CD4-positive, alpha-beta T cell treated with Interleukin-4 for 4 hours (primary cell): Measurements from ENCODE around the gene SH3GL3.

ENCODE experiments used
- DNase-seq: peaks from one replicate; pipeline ENCODE4 v3.0.0-alpha.2; 2020

The SH3GL3 gene

DNA sequence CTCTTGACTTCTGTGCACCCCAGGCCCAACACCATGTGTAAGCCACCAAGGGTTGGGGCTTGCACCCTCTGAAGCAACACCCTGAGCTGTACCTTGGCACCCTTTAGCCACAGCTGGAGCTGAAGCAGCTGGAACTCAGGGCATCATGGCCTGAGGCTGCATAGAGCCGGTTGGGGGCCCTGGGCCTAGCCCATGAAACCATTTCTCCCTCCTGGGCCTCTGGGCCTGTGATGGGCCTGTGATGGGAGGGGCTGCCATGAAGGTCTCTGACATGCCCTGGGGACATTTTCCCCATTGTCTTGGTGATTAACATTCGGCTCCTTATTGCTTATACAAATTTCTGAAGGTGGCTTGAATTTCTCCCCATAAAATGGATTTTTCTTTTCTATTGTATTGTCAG, 184.4 kb downstream of the SH3GL3 start:
- DNase-seq: no peak

DNA sequence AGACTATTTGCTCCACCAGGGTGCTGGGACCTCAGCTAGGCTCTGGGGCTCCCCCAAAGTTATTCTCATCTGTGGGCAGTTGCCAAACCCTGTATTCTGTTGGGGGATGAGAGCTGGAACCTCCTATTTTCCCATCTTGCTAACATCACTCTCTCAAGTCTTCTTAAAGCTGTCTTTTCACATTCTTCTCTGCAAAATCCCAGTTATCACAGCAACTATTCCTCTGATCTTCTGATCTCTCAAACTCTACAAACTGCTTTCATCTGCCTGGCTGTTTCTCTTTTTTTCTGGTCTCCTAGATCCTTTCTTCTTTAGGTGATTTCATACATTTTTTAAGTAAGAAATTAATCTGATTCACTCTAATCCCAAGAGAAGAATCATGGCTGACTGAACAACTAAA, 196.1 kb downstream of the SH3GL3 start:
- DNase-seq: no peak

DNA sequence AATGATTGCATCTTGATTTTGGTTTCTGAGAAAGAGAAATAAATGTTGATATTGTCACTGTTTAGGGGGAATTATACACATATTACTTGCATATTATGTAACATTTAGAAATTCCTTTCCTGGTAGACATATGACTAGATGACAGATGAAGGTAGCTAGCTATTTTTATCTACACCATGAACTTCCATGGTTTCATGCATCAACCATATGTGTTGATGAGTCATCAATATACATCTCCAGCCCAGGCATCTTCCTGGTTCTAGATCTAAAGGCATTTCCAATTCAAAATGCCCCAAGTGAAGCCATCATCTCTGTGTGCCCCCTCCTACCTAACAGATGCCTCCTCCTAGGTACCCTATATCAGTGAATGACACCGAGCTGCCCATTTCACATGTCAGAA, 197.3 kb downstream of the SH3GL3 start:
- no peak for DNase-seq

DNA sequence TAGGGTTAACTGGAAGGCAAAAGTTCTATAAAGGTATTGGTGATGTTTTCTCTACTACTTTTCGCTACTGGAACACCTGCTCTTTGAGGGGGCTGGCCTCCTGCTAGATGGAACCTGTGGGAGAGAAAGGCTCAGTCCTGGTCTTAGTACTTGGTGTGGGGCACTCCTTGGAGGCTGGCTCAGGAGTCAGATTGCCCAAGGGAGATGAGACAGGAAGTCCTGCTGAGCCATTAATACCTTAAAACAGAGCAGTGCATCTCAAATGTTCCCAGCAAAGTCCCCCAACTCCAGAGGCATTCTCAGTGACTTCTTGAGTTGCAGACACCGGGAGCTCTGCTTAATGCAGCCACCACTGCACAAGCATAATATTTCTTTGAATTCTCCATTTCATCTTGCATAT, 203.7 kb downstream of the SH3GL3 start:
- DNase-seq: no peak

DNA sequence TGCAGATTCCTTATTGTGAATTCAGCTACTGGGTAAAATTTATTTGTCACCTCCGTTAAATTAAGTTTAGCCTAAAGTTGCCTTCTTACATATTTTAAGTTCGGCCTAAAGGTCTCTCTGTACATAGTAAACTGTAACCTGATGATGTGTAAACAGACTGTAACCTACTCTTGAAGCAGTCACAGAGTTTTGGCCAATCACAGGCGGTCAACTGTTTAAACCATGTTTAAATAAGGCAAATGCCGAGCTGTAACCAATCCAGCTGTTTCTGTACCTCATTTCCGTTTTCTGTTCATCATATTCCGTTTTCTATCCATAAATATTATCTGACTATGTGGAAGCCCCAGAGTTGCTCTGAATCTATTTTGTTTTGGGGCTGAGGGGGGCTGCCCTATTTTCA, 204.4 kb downstream of the SH3GL3 start:
- no peak for DNase-seq

DNA sequence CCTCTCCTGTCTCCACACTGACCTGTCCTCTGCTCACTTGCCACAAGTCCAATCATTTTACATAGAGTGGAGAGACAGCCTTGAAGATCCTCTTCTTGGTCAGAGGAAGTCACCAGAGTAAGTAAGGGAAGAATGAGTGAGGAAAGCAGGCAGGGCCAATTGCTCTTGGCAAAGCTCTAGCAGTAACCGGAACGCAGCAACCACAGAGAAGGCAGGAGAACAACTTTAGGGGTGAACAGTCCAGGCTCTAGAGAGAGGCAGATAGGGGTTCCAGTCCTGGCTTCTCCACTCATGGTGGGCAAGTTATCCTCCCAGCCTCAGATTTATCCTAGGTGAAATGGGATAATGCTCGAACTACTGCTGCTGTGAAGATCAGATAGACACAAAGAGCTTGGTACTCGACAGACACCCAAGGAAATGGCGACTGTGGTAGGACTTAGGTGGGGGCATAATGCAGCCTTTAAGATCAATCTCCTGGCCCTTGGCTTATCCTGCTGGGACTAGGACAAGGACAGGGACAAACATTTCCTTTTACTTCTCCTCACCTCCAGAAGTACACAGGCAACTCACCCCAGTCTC, 205.6 kb downstream of the SH3GL3 start:
- no peak for DNase-seq

DNA sequence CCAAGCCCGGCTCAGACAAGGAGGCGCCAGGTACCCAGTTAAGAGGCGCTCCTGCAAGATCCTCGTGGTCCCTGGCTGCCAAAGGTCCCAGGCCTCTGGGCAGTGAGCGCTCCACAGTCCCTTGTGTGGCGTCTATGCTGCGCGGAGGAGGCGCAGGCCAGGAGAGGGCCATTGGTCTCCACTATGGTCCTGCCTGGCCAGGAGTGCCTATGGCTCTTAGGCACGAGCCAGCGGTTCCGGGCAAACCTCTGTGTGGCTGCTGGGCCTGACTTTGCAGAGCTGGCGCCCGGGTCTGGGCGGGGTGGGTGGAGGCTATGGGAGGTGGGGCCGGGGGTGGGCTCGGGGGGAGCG, 206.1 kb downstream of the SH3GL3 start:
- DNase-seq: no peak

DNA sequence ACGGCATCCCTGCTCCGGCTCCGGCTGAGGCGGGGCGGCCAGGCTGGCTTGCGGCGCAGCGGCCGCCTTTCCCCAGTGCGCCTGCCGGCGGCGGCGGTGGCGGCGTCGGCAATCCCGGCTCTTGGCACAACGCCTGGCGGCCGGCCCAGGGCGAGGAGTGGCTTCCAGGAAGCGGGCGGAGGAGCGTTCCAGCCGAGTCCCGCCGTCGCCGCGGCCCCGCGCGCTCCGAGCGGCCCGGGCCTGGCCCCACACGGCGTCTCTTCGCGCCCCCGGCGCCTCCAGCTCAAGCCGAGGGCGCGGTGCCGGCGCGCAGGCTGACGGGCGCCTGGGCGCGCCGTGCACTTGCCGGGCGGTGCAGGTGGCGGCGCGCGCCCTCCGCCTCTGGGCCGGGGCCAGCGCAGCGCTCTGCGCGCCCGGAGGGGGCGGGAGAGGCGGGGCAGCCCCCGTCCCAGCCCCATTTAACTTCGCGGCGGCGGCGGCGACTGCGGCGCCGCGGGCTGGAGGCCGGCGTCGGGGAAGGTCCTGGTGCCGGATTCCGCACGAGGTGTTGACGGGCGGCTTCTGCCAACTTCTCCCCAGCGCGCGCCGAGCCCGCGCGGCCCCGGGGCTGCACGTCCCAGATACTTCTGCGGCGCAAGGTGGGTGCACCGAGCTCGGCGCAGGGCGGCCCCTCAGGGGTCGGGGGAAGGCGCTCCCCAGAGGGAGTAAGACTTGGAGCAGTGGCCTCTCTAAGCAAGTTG, 206.7 kb downstream of the SH3GL3 start, which contains the start of gene ADAMTSL3:
ADAMTSL3 (plus strand) TSS at position 485 of the 740 bp plus-strand sequence. CDS start 1,639 bp downstream, outside the sequence.
- no peak for DNase-seq

DNA sequence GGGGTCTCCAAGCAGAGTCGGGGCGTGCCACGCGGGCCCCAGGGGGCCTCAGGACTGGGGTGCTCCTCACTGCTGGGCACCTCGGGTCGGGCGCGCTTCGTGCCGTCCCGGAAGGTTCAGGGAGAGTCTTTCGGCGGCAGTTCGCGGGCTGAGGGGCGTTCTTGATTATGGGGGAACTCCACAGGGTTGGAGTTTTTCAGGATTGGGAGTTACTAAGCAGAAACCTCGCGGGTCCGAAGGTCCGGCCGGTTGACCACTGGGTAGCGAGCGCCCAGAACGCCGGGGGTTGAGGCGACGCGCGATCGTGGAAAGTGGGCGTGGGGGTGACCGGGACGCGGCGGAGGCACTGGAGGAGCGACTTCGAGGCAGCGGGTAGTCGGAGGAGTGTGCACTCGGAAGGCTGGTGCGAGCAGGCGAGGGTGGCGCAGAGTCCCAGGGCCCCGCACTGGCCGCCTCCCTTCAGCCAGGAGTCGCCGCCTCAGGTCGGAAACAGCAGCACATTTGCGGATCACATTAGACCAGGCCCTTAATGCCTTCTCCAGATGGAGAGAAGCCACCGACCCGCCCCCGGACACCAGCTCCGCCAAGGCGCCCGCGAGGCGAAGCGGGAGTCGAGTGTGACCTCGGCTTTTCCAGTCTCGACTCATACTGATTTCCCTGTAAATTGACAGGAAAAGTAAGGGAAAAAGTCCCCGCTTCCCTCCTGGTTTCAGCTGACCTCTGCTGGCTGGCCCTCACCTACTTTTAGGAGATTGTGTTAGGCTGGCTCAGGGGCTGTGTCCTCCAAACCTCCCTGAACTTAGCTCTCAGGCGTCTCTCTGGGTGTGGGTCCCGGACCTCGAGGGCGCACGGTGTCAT, 207.5 kb downstream of the SH3GL3 start:
- DNase-seq: no peak

DNA sequence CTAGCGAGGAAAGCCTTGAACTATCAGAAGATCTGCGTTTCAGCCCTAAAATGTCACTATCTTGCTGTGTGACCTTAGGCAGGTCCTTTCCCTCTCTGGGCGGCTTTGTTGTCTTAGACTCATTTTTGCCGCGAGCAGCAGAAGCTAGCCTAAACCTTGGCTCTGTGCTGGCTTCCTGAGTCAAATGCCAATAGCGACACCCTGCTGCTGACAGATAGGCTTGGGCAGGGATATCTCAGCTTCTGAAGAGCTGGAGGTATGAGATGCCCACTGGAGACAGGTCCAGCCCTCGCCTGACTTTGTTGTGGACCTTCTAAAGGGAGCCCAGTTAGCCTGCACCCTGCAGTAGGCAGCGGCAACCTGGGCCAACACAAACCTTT, 208.1 kb downstream of the SH3GL3 start:
- DNase-seq: no peak

DNA sequence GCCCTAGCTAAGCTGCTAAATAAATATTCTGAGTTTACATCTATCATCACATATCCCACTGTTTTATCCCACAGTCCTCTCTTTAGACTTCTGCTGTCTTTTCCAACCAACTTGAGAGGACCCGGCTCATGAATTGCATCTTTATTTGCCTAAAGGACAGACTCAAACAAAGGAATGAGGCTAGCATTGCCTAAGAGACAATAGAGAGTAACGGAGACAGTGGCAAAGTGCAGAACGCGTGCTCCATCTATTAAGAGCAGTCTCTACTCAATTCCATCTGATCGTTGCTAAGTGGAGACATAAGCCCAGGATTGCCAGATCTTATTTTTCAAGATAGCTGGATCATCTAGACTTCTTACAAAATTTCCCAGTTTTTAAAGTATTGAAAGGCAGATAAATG, 209.1 kb downstream of the SH3GL3 start:
- DNase-seq: no peak

DNA sequence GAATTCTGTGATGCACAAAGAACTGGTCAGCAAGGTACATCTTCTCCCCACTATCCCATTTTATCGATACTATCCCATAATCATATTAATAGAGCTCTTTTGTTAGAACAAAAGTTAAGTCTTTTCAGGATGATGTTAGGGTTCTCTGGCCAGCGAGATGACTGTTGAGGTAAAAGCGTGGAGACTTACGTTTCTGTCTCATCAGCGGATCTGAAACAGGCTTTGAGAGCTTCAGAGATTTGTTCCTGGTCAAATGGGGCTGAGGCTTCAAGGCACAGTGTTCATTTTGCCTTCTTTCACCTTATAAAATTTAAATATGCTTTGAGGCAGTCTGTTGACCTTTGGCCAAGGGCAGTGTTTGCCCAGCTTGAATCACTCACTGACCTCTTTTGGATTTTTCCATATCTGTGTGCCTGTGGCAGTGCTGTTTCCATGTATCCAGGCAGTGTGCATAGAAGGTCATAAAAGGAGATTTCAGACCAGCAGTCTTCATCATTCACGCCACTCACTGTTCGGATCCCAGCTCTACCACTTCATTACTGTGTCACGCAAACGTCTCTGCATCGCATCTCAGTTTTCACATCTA, 209.9 kb downstream of the SH3GL3 start:
- DNase-seq: no peak

DNA sequence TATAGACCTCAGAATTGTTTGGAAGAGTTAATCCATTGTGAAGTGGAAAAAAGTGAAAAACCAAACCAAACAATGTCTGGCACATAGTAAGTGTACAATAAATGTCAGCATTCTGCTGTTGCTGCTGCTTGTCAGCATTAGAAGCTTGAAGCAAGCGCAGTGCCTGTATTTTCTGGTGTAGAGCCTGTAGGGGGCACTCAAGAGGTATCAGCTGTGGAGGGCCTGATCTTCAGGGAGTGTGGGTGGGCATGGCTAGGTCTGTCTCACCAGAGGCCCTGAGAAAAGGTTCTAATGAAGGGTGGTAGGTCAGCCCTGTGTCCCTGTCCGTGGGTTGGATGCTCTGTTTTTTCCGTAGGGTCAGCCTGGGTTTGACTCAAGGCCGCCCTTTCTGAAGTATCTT, 210.4 kb downstream of the SH3GL3 start:
- no peak for DNase-seq

DNA sequence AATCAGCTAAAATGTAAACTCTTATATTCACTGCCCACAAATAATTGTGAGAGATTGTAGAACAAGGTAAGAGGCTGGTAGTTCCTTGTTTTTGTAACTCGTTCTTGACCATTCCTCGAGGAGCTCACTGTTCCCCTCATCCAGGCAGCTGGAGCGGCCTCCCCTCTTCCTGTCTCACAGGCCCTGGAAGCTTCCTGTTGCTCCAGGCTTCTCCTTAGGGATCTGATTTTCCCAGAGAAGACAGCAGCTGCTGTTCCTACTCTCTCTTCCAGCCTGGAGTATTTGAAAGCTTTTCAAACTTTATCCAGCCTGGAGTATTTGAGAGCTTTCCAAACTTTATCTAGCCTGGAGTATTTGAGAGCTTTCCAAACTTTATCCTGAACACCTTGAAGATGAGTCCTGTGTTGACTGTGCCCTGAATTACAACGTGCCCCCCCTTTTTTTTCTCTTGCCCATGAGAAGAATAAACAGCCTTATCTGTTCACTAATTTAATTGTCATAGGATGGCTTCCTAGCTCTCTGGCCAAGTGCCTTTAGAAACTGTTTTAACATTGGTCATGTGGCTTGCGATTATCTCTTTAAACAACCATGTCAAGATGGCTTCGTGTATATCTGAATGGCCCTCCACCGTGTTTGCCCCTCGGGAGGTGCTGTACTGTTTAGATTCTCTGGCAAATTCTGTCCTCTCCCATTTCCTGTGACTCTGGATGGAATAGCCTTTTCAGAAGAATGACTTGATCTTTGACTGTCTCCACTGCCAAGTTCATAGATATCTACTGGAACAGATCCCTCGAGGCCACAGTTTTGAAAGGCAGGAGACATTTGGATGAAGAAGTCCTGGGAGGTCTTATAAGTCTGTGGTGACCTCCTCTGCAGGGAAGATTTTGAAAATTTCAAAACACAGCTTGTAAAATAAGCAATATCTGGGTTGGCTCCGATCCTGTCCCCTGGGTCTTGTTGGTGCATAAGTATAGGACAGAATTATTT, 211.6 kb downstream of the SH3GL3 start:
- no peak for DNase-seq

DNA sequence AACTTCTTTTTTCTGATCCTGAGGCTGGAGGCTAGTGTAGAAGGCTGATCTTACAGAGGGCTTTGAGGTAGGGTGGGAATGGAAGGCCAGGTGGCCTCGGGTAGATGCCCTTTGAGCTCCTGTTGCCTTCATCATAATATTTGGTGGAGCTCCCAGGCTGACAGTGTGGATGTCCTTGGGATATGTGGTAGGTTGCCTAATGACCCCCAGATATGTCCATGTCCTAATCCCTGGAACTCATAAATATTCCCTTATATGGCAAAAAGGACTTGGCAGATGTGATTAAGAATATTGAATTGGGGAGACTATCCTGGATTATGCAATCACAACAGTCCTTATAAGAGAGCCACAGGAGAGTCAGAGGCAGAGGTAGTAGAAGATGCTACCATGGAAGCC, 212.3 kb downstream of the SH3GL3 start:
- DNase-seq: no peak

DNA sequence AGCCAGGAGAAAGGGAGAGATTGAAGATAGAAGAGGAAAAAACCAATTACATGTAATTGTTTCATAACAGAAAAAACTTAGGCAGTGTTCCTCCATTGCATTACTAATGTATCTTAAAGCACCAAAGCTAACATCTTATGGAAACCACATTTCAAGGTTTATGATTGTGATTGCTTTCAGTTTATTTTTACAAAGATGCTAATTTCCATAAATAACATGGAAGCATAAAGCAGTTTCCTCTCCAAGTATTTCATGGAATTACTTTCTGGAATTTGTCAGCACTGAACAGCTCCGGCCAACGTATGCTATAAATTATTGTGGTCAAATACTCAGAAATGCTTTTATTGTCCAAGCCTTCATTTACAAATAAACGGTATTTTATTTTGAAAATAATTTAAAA, 218.3 kb downstream of the SH3GL3 start:
- DNase-seq: no peak
